K562 (cell line): ENCODE results near the gene ARMC7. TPM values are rescaled to one million over a fixed set of nuclear protein-coding genes. Genes with fewer than 3 reads are reported as not detected.

Experiments used
- ATAC-seq: fragments of 200-7000 bp; cut with Tn5 transposase; 3 replicates; pipeline ENCODE4 v1.9.1; 2020; ENCODE audit warnings: moderate library complexity
- BruUV-seq: library from RNA; stranded (reverse); fragments of 400-500 nt; replicated peaks from 2 replicates; lab custom pipeline; 2021; lab: Mats Ljungman, UMichigan
- CTCF ChIA-PET: fragments of 300-600 bp; formaldehyde crosslinking; extraction: SDS; loops from one replicate; lab custom pipeline; 2021; ENCODE audit warnings: low intra/inter-chr PET ratio; lab: Yijun Ruan, JAX
- POLR2A ChIA-PET: fragments of 300-600, 350-650 bp; sonication (Branson Sonifier 250); formaldehyde crosslinking; extraction: SDS; loops from one replicate; lab custom pipeline; 2021; ENCODE audit warnings: antibody characterized with exemption, inconsistent platforms; lab: Yijun Ruan, JAX
- DNase-seq, 4 experiments: peaks; one replicate each; pipeline versions ENCODE4 v3.0.0 to v3.0.0-alpha.2; 2011 to 2018; ENCODE audit warnings: low spot score in 3 of 4, mixed read lengths in 3 of 4; ENCODE audit errors: extremely low read depth in 1 of 4
- FAIRE-seq: peaks from 2 replicates; lab custom pipeline; 2011; peaks lifted over from hg19 to GRCh38; lab: Jason Lieb, UNC
- H2AFZ ChIP-seq: 2 replicates; pipeline ENCODE4 v1.6.0; 2011; ENCODE audit warnings: low read depth, low read length, control low read depth, inconsistent platforms
- H3K27ac ChIP-seq: fragments of 200-600 bp; 3 replicates; pipeline ENCODE4 v1.8.0; 2011; ENCODE audit warnings: low read depth, mild to moderate bottlenecking, control low read depth, inconsistent platforms, low read length, moderate library complexity, mixed read lengths; ENCODE audit errors: extremely low read depth
- H3K27me3 ChIP-seq, 2 experiments: fragments of 300-600 bp in 1 of 2; 2 replicates in 1 of 2; 3 replicates in 1 of 2; pipeline versions ENCODE4 v1.6.0 to v1.8.0; 2011; ENCODE audit warnings: inconsistent platforms in 2 of 2, low read length in 2 of 2, mild to moderate bottlenecking in 1 of 2, mixed read lengths in 1 of 2, moderate library complexity in 1 of 2; ENCODE audit not compliant: control insufficient read depth in 2 of 2, insufficient read depth in 2 of 2
- H3K36me3 ChIP-seq: fragments of 300-600 bp; 3 replicates; pipeline ENCODE4 v1.8.0; 2011; ENCODE audit warnings: mild to moderate bottlenecking, low read length, inconsistent platforms; ENCODE audit not compliant: control insufficient read depth, insufficient read depth
- H3K4me1 ChIP-seq, 2 experiments: fragments of 200-600 bp in 1 of 2; replicated peaks in 1 of 2; 2 replicates in 1 of 2; 3 replicates in 1 of 2; pipeline versions ENCODE4 v1.5.1 to v1.8.0; 2011; ENCODE audit warnings: inconsistent platforms in 2 of 2, low read length in 2 of 2, mild to moderate bottlenecking in 1 of 2, mixed read lengths in 1 of 2, moderate library complexity in 1 of 2; ENCODE audit not compliant: control insufficient read depth in 2 of 2, insufficient read depth in 2 of 2
- H3K4me2 ChIP-seq: 2 replicates; pipeline ENCODE4 v1.6.1; 2011; ENCODE audit warnings: low read length, control low read depth, inconsistent platforms, mixed read lengths; ENCODE audit not compliant: insufficient read depth
- H3K4me3 ChIP-seq: fragments of 200-600 bp; sonication (generic), shearing (Covaris generic); 2 replicates; pipeline ENCODE4 v1.5.1; 2016; ENCODE audit warnings: control low read depth, inconsistent platforms
- H3K79me2 ChIP-seq: fragments of 200-600 bp; 3 replicates; pipeline ENCODE4 v1.8.0; 2011; ENCODE audit warnings: low read length, inconsistent platforms; ENCODE audit not compliant: control insufficient read depth, insufficient read depth
- H3K9ac ChIP-seq, 2 experiments: 2 replicates each; pipeline versions ENCODE4 v1.6.0 to v1.6.1; 2011; ENCODE audit warnings: low read depth in 2 of 2, low read length in 2 of 2, control low read depth in 1 of 2, inconsistent platforms in 1 of 2, mild to moderate bottlenecking in 1 of 2, mixed read lengths in 1 of 2; ENCODE audit not compliant: insufficient read depth in 1 of 2
- H3K9me1 ChIP-seq: one replicate; pipeline ENCODE4 v1.6.0; 2011; ENCODE audit warnings: inconsistent platforms, mild to moderate bottlenecking, low read length, moderate library complexity; ENCODE audit not compliant: control insufficient read depth, insufficient read depth
- H3K9me3 ChIP-seq: replicated peaks from 2 replicates; pipeline ENCODE4 v1.5.1; 2011; ENCODE audit warnings: low read depth, low read length, inconsistent platforms; ENCODE audit not compliant: control insufficient read depth, insufficient read depth
- H4K20me1 ChIP-seq: replicated peaks from 2 replicates; pipeline ENCODE4 v1.6.1; 2011; ENCODE audit warnings: low read length, inconsistent platforms, mixed read lengths; ENCODE audit not compliant: control insufficient read depth, insufficient read depth
- BDP1 ChIP-seq: IDR thresholded peaks from 3 replicates; pipeline ENCODE4 v1.6.1; 2011; ENCODE audit not compliant: insufficient read length, insufficient read depth
- COPS2 ChIP-seq: fragments of 450-650 bp; conservative IDR thresholded peaks from 2 replicates; pipeline ENCODE4 v1.6.1; 2016; ENCODE audit warnings: mild to moderate bottlenecking, moderate library complexity
- CREBBP ChIP-seq: IDR thresholded peaks from one replicate; pipeline ENCODE4 v1.6.1; 2012; ENCODE audit warnings: low read depth, mild to moderate bottlenecking, control low read depth, inconsistent platforms, low read length
- DNMT1 ChIP-seq: fragments of 450-650 bp; IDR thresholded peaks from 2 replicates; pipeline ENCODE4 v1.6.1; 2016; ENCODE audit warnings: antibody characterized with exemption, mild to moderate bottlenecking
- ELF1 ChIP-seq: fragments of 200-800 bp; sonication (Bioruptor generic); IDR thresholded peaks from 2 replicates; pipeline ENCODE4 v1.6.1; 2016; ENCODE audit warnings: missing genetic modification characterization, missing compliant biosample characterization
- ETS2 ChIP-seq: IDR thresholded peaks from 2 replicates; pipeline ENCODE4 v1.6.1; 2016; ENCODE audit warnings: borderline replicate concordance, missing genetic modification characterization, mild to moderate bottlenecking, moderate library complexity, missing compliant biosample characterization; ENCODE audit not compliant: poor library complexity, severe bottlenecking
- HBP1 ChIP-seq: fragments of 450-650 bp; formaldehyde crosslinking; IDR thresholded peaks from 2 replicates; pipeline ENCODE4 v1.4.0; 2022; ENCODE audit warnings: missing genetic modification characterization
- KHSRP ChIP-seq: fragments of 450-650 bp; IDR thresholded peaks from 2 replicates; pipeline ENCODE4 v1.6.1; 2017
- MECOM ChIP-seq: fragments of 250-450 bp; sonication (Bioruptor Pico); IDR thresholded peaks from 2 replicates; pipeline ENCODE4 v1.8.0; 2022; ENCODE audit warnings: inconsistent platforms
- NR1H2 ChIP-seq: sonication (generic); formaldehyde crosslinking; IDR thresholded peaks from 2 replicates; pipeline ENCODE4 v1.4.0; 2020; ENCODE audit warnings: mild to moderate bottlenecking, missing genetic modification reagents
- PML ChIP-seq: IDR thresholded peaks from 2 replicates; pipeline ENCODE4 v1.6.1; 2012; ENCODE audit warnings: low read length, inconsistent platforms
- ZBTB1 ChIP-seq: sonication (generic); formaldehyde crosslinking; IDR thresholded peaks from 2 replicates; pipeline ENCODE4 v1.8.1; 2023; ENCODE audit warnings: missing genetic modification reagents, low read depth, mild to moderate bottlenecking, borderline replicate concordance
- ZBTB2 ChIP-seq: fragments of 450-650 bp; IDR thresholded peaks from 2 replicates; pipeline ENCODE4 v1.6.1; 2016; ENCODE audit warnings: antibody characterized with exemption
- ZNF124 ChIP-seq: sonication (generic); formaldehyde crosslinking; IDR thresholded peaks from 2 replicates; pipeline ENCODE4 v1.8.1; 2022; ENCODE audit warnings: missing genetic modification reagents
- WGBS: fragments of 100-300 bp; shearing (Covaris generic); methylation state at CpG from one replicate; pipeline ENCODE4 v1.1.6; 2016; ENCODE audit warnings: low coverage, mixed read lengths; ENCODE audit not compliant: insufficient coverage; ENCODE audit errors: missing lambda C conversion rate; 5-methylcytosine and 5-hydroxymethylcytosine counted together
- in situ Hi-C: fragments of 300-500 bp; cut with MboI; formaldehyde crosslinking; loops from 4 replicates; pipeline ENCODE4 v1.15.0; 2018; ENCODE audit warnings: inconsistent platforms, mixed read lengths
- intact Hi-C: fragments of 100-400 bp; cut with micrococcal nuclease; formaldehyde crosslinking; loops from 2 replicates; pipeline ENCODE4 v1.14.2; 2022
- polyA plus RNA-seq, 8 experiments: library from polyadenylated mRNA; depleted of rRNA in 4 of 8; stranded (reverse) in 5 of 8; unstranded in 3 of 8; fragments of >200 nt; fragmentation: Nextera tagmentation in 2 of 8; fragmentation: Illumina TruSeq in 1 of 8; extraction: Ambion mirVana in 2 of 8; extraction: Trizol in 1 of 8; gene quantifications; 2 replicates each; pipeline versions ENCODE4 v1.2.1 to v1.2.3, GENCODE V29; 2011 to 2014; ENCODE audit warnings: inconsistent platforms in 1 of 8, missing spikeins in 1 of 8
- total RNA-seq, 7 experiments: library from RNA; depleted of rRNA in 6 of 7; stranded (reverse); fragments of >200 nt in 6 of 7; fragmentation: Illumina TruSeq in 2 of 7; extraction: Trizol in 2 of 7; gene quantifications; 2 replicates each; pipeline versions ENCODE4 v1.2.1 to v1.2.3, GENCODE V29; 2011 to 2021; ENCODE audit warnings: low replicate concordance in 1 of 7

The ARMC7 gene
- total and polyA plus RNA-seq, 9 of the 15 experiments (the other 6 are each of a cell fraction or from before 2014, with no cell fraction given): 1.4 to 15.2 (median 5.9) TPM

- H3K9ac ChIP-seq: peak overlapping the region in 1 of 2 experiments; percentile 30; a peak in 1 of 4 replicates
- no peaks in the 10 kb centered on the region for H3K79me2 ChIP-seq
- intact Hi-C loops (no loop called here), in situ Hi-C loops (no loop called here)
- DNase-seq (no peak), ATAC-seq (no peak; the same call in 2 of the 3 replicates), FAIRE-seq (no peak)
- H3K4me3 ChIP-seq: no peak overlapping the region
- H3K27me3 ChIP-seq: no peaks in the 10 kb centered on the region
- no peak overlapping the region for H2AFZ ChIP-seq
- BruUV-seq: no TSS peak
- H3K4me2 ChIP-seq: no peak overlapping the region
- TF ChIP-seq ELF1: no peak
- no peak for TF ChIP-seq BDP1
- TF ChIP-seq HBP1 (CRISPR knock-in tag): no peak
- TF ChIP-seq ZBTB2: no peak
- no peak for TF ChIP-seq ZBTB1
- no peak for TF ChIP-seq COPS2
- no peak for TF ChIP-seq PML
- TF ChIP-seq CREBBP: no peak
- no peak for TF ChIP-seq MECOM (CRISPR knock-in tag)
- TF ChIP-seq DNMT1: no peak
- TF ChIP-seq KHSRP: no peak
- TF ChIP-seq NR1H2 (CRISPR knock-in tag): no peak
- no peak for TF ChIP-seq ZNF124 (CRISPR knock-in tag)
- no peak for TF ChIP-seq ETS2 (tag)
- ChIA-PET POLR2A (interaction anchor here (0.7 to 1.0 kb wide), 6 partner anchors 9 to 64 kb away, joined by 3 to 4 read pairs (median 3); no protein-coding TSS in a partner anchor), CTCF (interaction anchor here (0.7 kb wide), 1 partner anchor 13 kb away, joined by 3 read pairs; no protein-coding TSS in a partner anchor)
- H3K4me1 ChIP-seq: peaks cover 5 to 21% of the 10 kb centered on the region in 2 experiments; a peak in 4 of 5 replicates
- no peaks in the 10 kb centered on the region for H3K9me1 ChIP-seq
- H3K9me3 ChIP-seq: no peaks in the 10 kb centered on the region
- 59% methylated on average over 14 of the region's 14 CpGs for WGBS
- H3K36me3 ChIP-seq: no peaks in the 10 kb centered on the region
- no peak overlapping the region for H3K27ac ChIP-seq
- no peaks in the 10 kb centered on the region for H4K20me1 ChIP-seq
Observed at GRCh38 chr17:75103601-75104554, 5.9 kb upstream of the ARMC7 start.
